Measurements from ENCODE around the gene ZNF316.
"Not testable (repeated sequence)": the region's sequence is repeated elsewhere in the genome, so short reads cannot be mapped to it uniquely, and the experiment has no call there.

ZNF316 gene

GRCh38 chr7:6655636-6656385 is 18.7 kb downstream of the ZNF316 start:
- no peak for TF ChIP-seq CTCF (IDR thresholded peaks at IDR 0.05; ENCODE audit: insufficient read depth, low read depth, low read length, missing control alignments)
- H3K4me3 ChIP-seq (ENCODE audit: low read length) = no peak overlapping the region
- DNase-seq (ENCODE audit: low read depth) = no peak

GRCh38 chr7:6656413-6656812 is 19.3 kb downstream of the ZNF316 start:
- no peak overlapping the region for H3K4me3 ChIP-seq (ENCODE audit: low read length)
- TF ChIP-seq CTCF (IDR thresholded peaks at IDR 0.05; ENCODE audit: insufficient read depth, low read depth, low read length, missing control alignments) = no peak
- DNase-seq (ENCODE audit: low read depth) = no peak

GRCh38 chr7:6658618-6659345 is 21.7 kb downstream of the ZNF316 start:
- DNase-seq (ENCODE audit: low read depth) = no peak
- H3K4me3 ChIP-seq (ENCODE audit: low read length) = no peak overlapping the region
- no peak for TF ChIP-seq CTCF (IDR thresholded peaks at IDR 0.05; ENCODE audit: insufficient read depth, low read depth, low read length, missing control alignments)

GRCh38 chr7:6670851-6671250 is 33.7 kb downstream of the ZNF316 start:
- H3K4me3 ChIP-seq (ENCODE audit: low read length); DNase-seq (ENCODE audit: low read depth): not testable (repeated sequence)

GRCh38 chr7:6675807-6676405 is 38.8 kb downstream of the ZNF316 start:
- H3K4me3 ChIP-seq (ENCODE audit: low read length) = no peak overlapping the region
- DNase-seq (ENCODE audit: low read depth) = no peak
- TF ChIP-seq CTCF (IDR thresholded peaks at IDR 0.05; ENCODE audit: insufficient read depth, low read depth, low read length, missing control alignments) = no peak

- TF ChIP-seq CTCF (IDR thresholded peaks at IDR 0.05; ENCODE audit: insufficient read depth, low read depth, low read length, missing control alignments) = no peak
Measured at GRCh38 chr7:6680146-6680545, 43.0 kb downstream of the ZNF316 start.

GRCh38 chr7:6691103-6691502 is 54.0 kb downstream of the ZNF316 start:
- no peak for DNase-seq (ENCODE audit: low read depth)
- TF ChIP-seq CTCF (IDR thresholded peaks at IDR 0.05; ENCODE audit: insufficient read depth, low read depth, low read length, missing control alignments) = no peak
- no peak overlapping the region for H3K4me3 ChIP-seq (ENCODE audit: low read length)

More at GRCh38 chr7:6680146-6680545, 43.0 kb downstream of the ZNF316 start:
- no peak overlapping the region for H3K4me3 ChIP-seq (ENCODE audit: low read length)
- no peak for DNase-seq (ENCODE audit: low read depth)
